ENCODE results near the gene TEX35. TPM values are rescaled to one million over a fixed set of nuclear protein-coding genes. Genes with fewer than 3 reads are reported as not detected.

Gene TEX35
- total RNA-seq, 2 donors from 2014 or later: not detected

DNA sequence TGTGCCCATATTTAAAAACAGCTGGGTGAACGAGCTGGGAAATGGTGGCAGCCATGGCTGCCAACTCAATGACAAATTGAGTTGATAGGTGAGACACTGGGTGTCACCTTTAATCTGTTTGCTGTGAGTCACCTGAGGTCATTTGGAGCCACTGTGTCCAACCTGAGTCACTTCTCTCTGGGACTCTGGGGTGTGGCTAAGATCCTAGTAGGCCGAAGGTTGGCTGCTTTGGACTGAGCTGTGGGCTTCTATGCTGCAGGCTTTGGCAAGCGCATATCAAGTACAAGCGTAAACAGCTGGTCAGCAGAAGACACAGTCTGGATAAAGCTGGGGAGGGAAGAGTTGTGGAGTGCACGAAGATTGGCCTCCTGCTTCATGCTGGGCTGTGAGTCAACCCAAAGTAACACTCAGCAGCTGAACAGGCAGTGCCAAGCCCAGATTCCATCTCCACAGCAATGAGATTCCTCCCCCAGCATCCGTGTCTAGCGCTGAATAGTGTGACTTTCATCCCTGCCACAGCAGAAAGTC is 24.0 kb downstream of the TEX35 start:
- H3K36me3 Mint-ChIP-seq (ENCODE audit: low read depth): no peaks in the 10 kb centered on the region
- TF ChIP-seq, protein P1, sequence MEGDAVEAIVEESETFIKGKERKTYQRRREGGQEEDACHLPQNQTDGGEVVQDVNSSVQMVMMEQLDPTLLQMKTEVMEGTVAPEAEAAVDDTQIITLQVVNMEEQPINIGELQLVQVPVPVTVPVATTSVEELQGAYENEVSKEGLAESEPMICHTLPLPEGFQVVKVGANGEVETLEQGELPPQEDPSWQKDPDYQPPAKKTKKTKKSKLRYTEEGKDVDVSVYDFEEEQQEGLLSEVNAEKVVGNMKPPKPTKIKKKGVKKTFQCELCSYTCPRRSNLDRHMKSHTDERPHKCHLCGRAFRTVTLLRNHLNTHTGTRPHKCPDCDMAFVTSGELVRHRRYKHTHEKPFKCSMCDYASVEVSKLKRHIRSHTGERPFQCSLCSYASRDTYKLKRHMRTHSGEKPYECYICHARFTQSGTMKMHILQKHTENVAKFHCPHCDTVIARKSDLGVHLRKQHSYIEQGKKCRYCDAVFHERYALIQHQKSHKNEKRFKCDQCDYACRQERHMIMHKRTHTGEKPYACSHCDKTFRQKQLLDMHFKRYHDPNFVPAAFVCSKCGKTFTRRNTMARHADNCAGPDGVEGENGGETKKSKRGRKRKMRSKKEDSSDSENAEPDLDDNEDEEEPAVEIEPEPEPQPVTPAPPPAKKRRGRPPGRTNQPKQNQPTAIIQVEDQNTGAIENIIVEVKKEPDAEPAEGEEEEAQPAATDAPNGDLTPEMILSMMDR (conservative IDR thresholded peaks at IDR 0.05): no peak
- H3K4me3 Mint-ChIP-seq: no peak overlapping the region
- no peak overlapping the region for H3K9ac ChIP-seq (ENCODE audit: extremely low read depth, low read length, poor library complexity, severe bottlenecking)
- H3K4me1 ChIP-seq (ENCODE audit: control insufficient read depth, insufficient read depth, low read length): peaks cover 10% of the 10 kb centered on the region
- peak overlapping the region; percentile 39 for H3K27ac Mint-ChIP-seq
- no peak for DNase-seq
- H3K9me3 ChIP-seq (ENCODE audit: control insufficient read depth, low read length): no peaks in the 10 kb centered on the region
- WGBS, 2 experiments (ENCODE audit: insufficient coverage in 1 of 2, insufficient read length in 1 of 2): 78 to 85% methylated on average over 7 of the region's 7 CpGs
- H3K27me3 ChIP-seq (ENCODE audit: control insufficient read depth, insufficient read depth, low read length, poor library complexity, severe bottlenecking): no peaks in the 10 kb centered on the region
- H3K27me3 Mint-ChIP-seq (ENCODE audit: insufficient read depth): peaks cover 5% of the 10 kb centered on the region
- no peak overlapping the region for H3K4me3 ChIP-seq (ENCODE audit: low read length)
- H3K36me3 ChIP-seq (ENCODE audit: control insufficient read depth, insufficient read depth, low read length): no peaks in the 10 kb centered on the region
- peaks cover 16% of the 10 kb centered on the region for H3K4me1 Mint-ChIP-seq
- no peaks in the 10 kb centered on the region for H3K9me3 Mint-ChIP-seq
- no peak overlapping the region for H3K27ac ChIP-seq (ENCODE audit: low read depth, low read length)

- H3K4me3 Mint-ChIP-seq: no peak overlapping the region
- H3K27ac ChIP-seq (ENCODE audit: low read depth, low read length): no peak overlapping the region
- 92 to 99% methylated on average over 18 to 20 of the region's 20 CpGs for WGBS, 2 experiments (ENCODE audit: insufficient coverage in 1 of 2, insufficient read length in 1 of 2)
- peaks cover 5% of the 10 kb centered on the region for H3K27me3 Mint-ChIP-seq (ENCODE audit: insufficient read depth)
- no peaks in the 10 kb centered on the region for H3K36me3 Mint-ChIP-seq (ENCODE audit: low read depth)
- H3K9me3 ChIP-seq (ENCODE audit: control insufficient read depth, low read length): no peaks in the 10 kb centered on the region
- no peaks in the 10 kb centered on the region for H3K27me3 ChIP-seq (ENCODE audit: control insufficient read depth, insufficient read depth, low read length, poor library complexity, severe bottlenecking)
- peaks cover 10% of the 10 kb centered on the region for H3K4me1 ChIP-seq (ENCODE audit: control insufficient read depth, insufficient read depth, low read length)
- H3K36me3 ChIP-seq (ENCODE audit: control insufficient read depth, insufficient read depth, low read length): no peaks in the 10 kb centered on the region
- H3K4me3 ChIP-seq (ENCODE audit: low read length): no peak overlapping the region
- H3K9ac ChIP-seq (ENCODE audit: extremely low read depth, low read length, poor library complexity, severe bottlenecking): no peak overlapping the region
- TF ChIP-seq, protein P1 (conservative IDR thresholded peaks at IDR 0.05): no peak
- H3K9me3 Mint-ChIP-seq: no peaks in the 10 kb centered on the region
- peaks cover 16% of the 10 kb centered on the region for H3K4me1 Mint-ChIP-seq
- peak overlapping the region; percentile 39 for H3K27ac Mint-ChIP-seq
- DNase-seq: no peak
These were observed 24.6 kb downstream of the TEX35 start for GRCh38 chr1:178537382-178538090.

- no peak for DNase-seq
- Histone ChIP-seq H3K27me3 (ENCODE audit: control insufficient read depth, insufficient read depth, low read length, poor library complexity, severe bottlenecking) (no peaks in the 10 kb centered on the region), H3K4me3 (ENCODE audit: low read length) (no peak overlapping the region), H3K4me1 (ENCODE audit: control insufficient read depth, insufficient read depth, low read length) (peaks cover 10% of the 10 kb centered on the region), H3K27ac (ENCODE audit: low read depth, low read length) (no peak overlapping the region), H3K36me3 (ENCODE audit: control insufficient read depth, insufficient read depth, low read length) (no peaks in the 10 kb centered on the region), H3K9me3 (ENCODE audit: control insufficient read depth, low read length) (no peaks in the 10 kb centered on the region), H3K9ac (ENCODE audit: extremely low read depth, low read length, poor library complexity, severe bottlenecking) (no peak overlapping the region)
- peaks cover 5% of the 10 kb centered on the region for H3K27me3 Mint-ChIP-seq (ENCODE audit: insufficient read depth)
- H3K4me1 Mint-ChIP-seq: peaks cover 19% of the 10 kb centered on the region
- no peaks in the 10 kb centered on the region for H3K36me3 Mint-ChIP-seq (ENCODE audit: low read depth)
- no peak overlapping the region for H3K4me3 Mint-ChIP-seq
- no peaks in the 10 kb centered on the region for H3K9me3 Mint-ChIP-seq
- TF ChIP-seq, protein P1 (conservative IDR thresholded peaks at IDR 0.05): no peak
- 88 to 91% methylated on average over 4 to 9 of the region's 9 CpGs for WGBS, 2 experiments (ENCODE audit: insufficient coverage in 1 of 2, insufficient read length in 1 of 2)
- no peak overlapping the region for H3K27ac Mint-ChIP-seq
These were observed 25.4 kb downstream of the TEX35 start for GRCh38 chr1:178538192-178538916.
